Left renal cortex interstitium (tissue), 4 donors: Measurements from ENCODE around the gene GADL1. TPM values are rescaled to one million over a fixed set of nuclear protein-coding genes. Genes with fewer than 3 reads are reported as not detected.

ENCODE experiments used
- DNase-seq, 4 donors: peaks; one replicate each; pipeline ENCODE4 v3.0.0-alpha.2; 2013; ENCODE audit warnings: low read depth in 4 of 4, low spot score in 2 of 4, missing footprints in 1 of 4
- polyA plus RNA-seq, 4 donors: library from polyadenylated mRNA; unstranded; fragments of 120-200 nt; gene quantifications; one replicate each; pipeline ENCODE4 v1.2.1, GENCODE V29; 2013; ENCODE audit not compliant: insufficient read length in 4 of 4

Gene GADL1
- polyA plus RNA-seq, 4 donors = 2.2 to 5.3 (median 3.2) TPM

- DNase-seq = no peak
Observed at GRCh38 chr3:30681649-30682211, 212.7 kb downstream of the GADL1 start.

DNA sequence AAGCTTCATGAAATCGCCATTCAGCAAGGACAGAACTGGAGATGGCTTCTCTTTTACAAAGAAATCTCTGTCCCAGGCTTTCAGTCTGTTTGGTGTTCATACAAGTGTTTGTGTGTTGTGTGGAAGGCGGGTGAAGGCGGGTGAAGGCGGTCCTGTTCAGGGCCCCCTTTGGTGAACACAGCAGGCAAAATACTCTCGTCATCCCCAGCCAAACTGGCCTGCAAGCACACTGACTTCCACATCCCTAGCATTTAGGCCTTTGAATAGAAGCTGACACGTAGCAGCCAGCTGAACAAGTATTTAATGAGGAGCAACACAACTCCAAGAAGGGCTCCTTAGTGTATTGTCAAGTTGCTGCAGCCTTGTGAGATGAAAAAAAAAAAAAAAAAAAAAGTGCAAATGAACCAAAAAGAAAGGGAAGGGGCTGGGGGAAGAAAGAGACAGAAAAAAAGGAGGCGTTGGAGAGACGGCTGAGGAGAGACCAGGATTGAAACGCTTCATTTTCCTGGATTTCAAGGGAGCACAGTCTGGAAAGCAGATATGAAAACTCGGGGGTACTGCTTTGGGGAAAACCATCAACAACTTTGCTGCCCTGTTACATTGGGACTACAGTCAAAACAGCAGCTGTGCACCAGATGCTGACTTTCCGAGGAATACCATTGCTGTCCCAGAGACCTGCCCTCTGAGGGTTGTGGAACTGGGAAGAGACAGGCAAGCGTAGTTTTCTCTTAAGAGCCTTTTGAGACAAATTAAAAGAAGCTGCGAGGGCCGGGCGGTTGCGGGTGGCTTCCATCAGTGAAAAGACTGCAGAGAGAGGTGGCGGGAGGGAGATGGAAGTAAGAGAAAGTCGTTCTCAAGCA is 213.4 kb downstream of the GADL1 start:
- no peak for DNase-seq

GRCh38 chr3:30679045-30679444 is 215.4 kb downstream of the GADL1 start:
- DNase-seq = no peak

DNA sequence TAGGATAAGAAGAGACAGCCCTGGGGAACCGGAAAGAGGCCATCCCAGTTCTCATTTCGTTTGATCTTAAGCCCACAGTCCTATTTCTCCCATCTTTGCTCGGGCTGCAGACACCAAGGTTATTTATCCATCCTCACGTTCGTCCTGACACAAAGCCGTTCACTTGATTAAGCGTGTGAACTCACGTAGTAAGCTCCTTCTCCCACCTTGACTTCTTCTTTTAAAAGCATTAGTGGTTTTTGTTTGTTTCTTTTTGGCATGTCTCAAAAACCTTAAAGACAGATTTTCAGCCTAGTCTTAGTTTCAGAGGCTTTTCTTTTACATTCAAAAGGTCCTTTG is 217.1 kb downstream of the GADL1 start:
- no peak for DNase-seq

GRCh38 chr3:30676424-30677346 is 217.8 kb downstream of the GADL1 start:
- no peak for DNase-seq
